ENCODE data around the gene RPL36AL.
"Not testable (repeated sequence)": the region's sequence is repeated elsewhere in the genome, so short reads cannot be mapped to it uniquely, and the experiment has no call there.

RPL36AL gene

DNA sequence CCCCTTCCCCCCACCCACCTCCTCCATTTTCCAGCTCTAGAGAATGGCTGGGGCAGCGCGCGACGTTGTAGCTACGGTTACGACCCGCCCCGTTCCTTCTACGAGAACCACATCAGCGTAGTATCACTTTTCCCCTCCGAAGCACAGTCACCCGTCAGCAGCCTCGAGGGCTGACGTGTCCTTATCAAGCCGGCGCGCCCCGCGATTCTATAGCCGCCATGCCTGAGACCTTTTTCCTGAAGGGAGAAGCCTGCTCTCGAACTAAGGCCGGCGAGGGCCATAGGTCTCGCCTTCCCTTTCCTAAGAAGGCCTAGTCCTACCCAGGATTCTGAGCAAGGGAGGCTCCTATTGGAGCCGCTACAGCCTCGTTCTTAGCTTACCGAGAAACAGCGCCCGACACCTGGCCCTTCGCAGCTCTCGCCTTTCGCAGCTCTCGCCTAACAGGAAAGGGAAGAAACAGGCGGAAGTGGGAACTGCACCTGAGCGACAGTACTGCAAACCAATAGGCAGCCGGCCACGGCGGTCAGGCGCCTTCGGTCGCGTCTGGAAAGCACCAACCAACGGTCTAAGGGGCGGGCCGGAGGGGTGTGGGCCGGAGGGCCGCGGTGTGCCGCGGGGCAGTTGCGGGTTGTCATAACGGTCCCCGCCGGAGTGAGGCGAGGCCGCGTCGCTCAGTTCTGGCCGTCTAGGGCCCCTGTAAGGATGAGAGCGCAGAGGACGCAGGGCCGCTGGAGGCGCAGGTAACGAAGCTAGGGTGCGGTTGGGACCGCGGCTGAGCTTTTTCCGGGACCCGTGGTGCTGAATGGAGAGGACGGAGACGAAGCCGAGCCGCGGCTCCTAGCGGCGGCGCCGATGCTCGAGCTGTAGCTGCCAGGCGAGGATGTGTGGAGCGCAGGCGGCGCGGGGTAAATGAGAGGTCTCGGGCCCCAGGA is at the start of gene RPL36AL, which contains the start of gene MGAT2:
Gene RPL36AL (minus strand): TSS at position 445 of the 932 bp plus-strand sequence. CDS start 1,522 bp downstream, outside the sequence.
Gene MGAT2 (plus strand): TSS at position 618 of the 932 bp plus-strand sequence. CDS start 470 bp downstream, outside the sequence.
- TF ChIP-seq, protein P1, sequence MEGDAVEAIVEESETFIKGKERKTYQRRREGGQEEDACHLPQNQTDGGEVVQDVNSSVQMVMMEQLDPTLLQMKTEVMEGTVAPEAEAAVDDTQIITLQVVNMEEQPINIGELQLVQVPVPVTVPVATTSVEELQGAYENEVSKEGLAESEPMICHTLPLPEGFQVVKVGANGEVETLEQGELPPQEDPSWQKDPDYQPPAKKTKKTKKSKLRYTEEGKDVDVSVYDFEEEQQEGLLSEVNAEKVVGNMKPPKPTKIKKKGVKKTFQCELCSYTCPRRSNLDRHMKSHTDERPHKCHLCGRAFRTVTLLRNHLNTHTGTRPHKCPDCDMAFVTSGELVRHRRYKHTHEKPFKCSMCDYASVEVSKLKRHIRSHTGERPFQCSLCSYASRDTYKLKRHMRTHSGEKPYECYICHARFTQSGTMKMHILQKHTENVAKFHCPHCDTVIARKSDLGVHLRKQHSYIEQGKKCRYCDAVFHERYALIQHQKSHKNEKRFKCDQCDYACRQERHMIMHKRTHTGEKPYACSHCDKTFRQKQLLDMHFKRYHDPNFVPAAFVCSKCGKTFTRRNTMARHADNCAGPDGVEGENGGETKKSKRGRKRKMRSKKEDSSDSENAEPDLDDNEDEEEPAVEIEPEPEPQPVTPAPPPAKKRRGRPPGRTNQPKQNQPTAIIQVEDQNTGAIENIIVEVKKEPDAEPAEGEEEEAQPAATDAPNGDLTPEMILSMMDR (IDR thresholded peaks at IDR 0.05; ENCODE audit: insufficient read depth, missing control alignments): no peak
- DNase-seq (ENCODE audit: insufficient read length, low spot score) (peak; percentile 86), FAIRE-seq (no peak)

DNA sequence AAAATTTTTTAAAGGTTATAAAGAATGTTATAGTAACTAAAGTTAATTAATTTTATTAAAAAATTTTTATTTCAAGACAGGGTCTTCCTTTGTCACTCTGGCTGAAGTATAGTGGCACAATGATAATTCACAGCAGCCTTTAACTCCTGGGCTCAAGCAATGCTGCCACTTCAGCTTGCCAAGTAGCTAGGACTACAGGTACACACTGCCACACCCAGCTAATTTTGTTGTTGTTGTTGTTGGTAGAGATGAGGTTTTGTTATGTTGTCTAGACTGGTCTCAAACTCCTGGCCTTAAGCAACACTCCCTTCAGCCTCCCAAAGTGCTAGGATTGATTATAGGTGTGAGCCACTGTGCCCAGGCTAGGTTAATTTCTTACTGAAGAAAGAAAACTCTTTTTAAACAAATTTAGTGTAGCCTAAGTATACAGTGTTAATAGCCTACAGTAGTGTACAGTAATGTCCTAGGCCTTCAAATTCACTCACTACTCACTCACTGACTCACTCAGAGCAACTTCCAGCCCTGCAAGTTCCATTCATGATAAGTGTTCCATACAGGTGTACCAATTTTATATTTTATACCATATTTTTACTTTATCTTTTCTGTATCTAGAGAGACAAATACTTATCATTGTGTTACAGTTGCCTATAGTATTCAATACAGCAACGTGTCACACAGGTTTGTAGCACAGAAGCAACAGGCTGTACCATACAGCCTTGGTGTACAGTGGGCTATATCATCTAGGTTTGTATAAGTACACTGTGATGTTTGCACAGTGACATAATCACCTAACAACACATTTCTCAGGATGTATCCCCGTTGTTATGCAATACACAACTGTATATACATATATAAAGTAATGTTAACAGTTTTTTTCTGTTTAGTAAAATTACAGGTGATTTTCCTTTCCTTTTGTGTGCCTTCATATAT is 39.4 kb upstream of the RPL36AL start:
- FAIRE-seq (no peak), DNase-seq (ENCODE audit: insufficient read length, low spot score) (no peak)
- TF ChIP-seq, protein P1 (IDR thresholded peaks at IDR 0.05; ENCODE audit: insufficient read depth, missing control alignments): no peak

DNA sequence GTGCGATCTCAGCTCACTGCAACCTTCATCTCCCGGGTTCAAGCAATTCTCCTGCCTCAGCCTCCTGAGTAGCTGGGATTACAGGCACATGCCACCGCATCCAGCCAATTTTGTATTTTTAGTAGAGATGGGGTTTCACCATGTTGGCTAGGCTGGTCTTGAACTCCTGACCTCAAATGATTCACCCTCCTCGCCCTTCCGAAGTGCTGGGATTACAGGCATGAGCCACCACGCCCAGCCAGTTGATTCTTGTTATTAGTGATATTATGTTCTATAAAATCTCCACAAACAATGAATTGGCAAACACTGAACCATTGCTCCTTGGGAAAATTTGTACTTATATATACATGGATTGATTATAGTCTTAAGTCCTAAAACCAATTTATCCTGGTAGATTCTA is 37.1 kb upstream of the RPL36AL start:
- DNase-seq (ENCODE audit: insufficient read length, low spot score); FAIRE-seq: not testable (repeated sequence)

- DNase-seq (ENCODE audit: insufficient read length, low spot score) (no peak), FAIRE-seq (no peak)
- TF ChIP-seq, protein P1 (IDR thresholded peaks at IDR 0.05; ENCODE audit: insufficient read depth, missing control alignments): no peak
These were observed 34.1 kb upstream of the RPL36AL start for GRCh38 chr14:49654511-49654910.

- DNase-seq (ENCODE audit: insufficient read length, low spot score) (no peak), FAIRE-seq (no peak)
- TF ChIP-seq, protein P1 (IDR thresholded peaks at IDR 0.05; ENCODE audit: insufficient read depth, missing control alignments): no peak
These were observed 33.1 kb upstream of the RPL36AL start for GRCh38 chr14:49653508-49653907.

- FAIRE-seq (no peak), DNase-seq (ENCODE audit: insufficient read length, low spot score) (no peak)
- TF ChIP-seq, protein P1 (IDR thresholded peaks at IDR 0.05; ENCODE audit: insufficient read depth, missing control alignments): no peak
These were observed 21.7 kb upstream of the RPL36AL start for GRCh38 chr14:49642163-49642562.

DNA sequence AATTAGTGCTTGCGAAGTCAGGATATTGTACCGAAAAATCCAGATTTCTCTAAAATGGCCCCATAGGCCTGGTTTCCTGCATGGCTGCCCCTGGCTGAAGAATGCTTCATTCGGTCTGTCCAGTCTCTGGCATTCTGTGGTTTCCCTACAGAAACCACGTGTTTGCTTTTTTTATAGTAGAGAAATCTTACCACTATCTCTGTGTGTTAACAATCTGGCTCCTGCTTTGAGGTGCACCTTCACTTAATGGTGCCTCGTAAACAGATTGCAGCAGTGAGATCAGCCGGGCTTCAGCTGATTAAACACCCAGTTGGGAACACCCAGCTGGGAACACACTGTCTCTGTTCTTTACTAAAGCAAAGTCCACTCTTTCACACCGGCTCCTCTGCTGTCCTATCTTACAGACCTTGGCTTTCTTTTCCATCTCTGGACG is 21.3 kb upstream of the RPL36AL start:
- DNase-seq (ENCODE audit: insufficient read length, low spot score) (no peak), FAIRE-seq (no peak)
- TF ChIP-seq, protein P1 (IDR thresholded peaks at IDR 0.05; ENCODE audit: insufficient read depth, missing control alignments): no peak
